Measurements from ENCODE around the gene CDC27.
"Not testable (repeated sequence)": the region's sequence is repeated elsewhere in the genome, so short reads cannot be mapped to it uniquely, and the experiment has no call there.

Gene CDC27

DNA sequence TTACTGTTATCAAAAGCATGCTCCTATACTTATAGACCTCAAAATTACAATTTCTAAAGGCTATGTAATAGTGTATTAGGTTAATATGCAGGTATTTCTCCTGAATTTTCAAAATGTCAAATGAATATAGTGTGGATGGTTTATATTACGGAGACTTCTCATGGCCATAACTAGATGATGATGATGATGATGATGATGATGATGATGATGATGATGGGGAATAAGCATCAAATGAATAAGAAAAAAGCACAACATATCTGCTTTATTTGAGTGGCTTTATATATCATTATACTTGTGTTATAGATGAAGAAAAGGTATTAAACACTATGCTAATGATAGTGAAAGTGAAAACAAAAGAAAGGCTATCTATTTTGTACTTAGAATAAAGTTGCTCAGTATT lies 53.9 kb downstream of the CDC27 start:
- no peak for DNase-seq (ENCODE audit: low read depth in 2 of 2)

DNA sequence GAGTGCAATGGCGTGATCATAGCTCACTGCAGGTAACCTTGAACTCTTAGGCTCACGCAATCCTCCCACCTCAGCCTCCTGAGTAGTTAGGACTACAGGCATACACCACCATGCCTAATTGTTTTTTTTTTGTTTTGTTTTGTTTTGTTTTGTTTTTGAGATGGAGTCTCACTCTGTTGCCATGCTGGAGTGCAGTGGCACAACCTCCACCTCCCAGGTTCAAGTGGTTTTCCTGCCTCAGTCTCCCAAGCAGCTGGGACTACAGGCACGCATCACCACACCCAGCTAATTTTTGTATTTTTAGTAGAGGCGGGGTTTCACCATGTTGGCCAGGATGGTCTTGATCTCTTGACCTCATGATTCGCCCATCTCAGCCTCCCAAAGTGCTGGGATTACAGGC lies 54.7 kb downstream of the CDC27 start:
- not testable (repeated sequence) for DNase-seq (ENCODE audit: low read depth in 2 of 2)

- DNase-seq (ENCODE audit: low read depth in 2 of 2): no peak
These were observed 57.3 kb downstream of the CDC27 start for GRCh38 chr17:47131761-47132160.

DNA sequence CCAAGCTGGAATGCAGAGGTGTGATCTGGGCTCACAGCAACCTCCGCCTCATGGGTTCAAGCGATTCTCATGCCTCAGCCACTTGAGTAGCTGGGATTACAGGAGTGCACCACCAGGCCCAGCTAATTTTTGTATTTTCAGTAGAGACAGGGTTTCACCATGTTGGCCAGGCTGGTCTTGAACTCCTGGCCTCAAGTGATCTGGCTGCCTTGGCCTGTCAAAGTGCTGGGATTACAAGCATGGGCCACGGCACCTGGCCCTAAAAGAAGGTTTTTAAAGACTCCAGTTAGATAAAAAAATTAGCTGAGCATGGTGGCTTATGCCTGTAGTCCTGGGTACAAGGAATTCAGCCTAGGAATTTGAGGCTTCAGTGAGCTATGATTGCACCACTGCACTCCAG lies 62.3 kb downstream of the CDC27 start:
- not testable (repeated sequence) for DNase-seq (ENCODE audit: low read depth in 2 of 2)

DNA sequence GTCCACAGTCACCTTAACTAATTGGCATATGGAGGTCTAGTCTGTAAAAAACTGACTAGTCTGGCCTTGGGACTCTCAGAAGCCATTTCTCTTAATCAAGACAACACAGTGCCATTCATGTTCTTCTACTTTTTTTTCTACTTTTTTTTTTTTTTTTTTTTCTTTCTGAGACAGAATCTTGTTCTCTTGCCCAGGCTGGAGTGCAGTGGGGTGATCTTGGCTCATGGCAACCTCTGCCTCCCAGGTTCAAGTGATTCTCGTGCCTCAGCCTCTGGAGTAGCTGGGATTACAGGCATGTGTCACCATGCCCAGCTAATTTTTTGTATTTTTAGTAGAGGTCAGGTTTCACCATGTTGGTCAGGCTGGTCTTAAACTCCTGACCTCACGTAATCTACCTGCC lies 65.8 kb downstream of the CDC27 start:
- not testable (repeated sequence) for DNase-seq (ENCODE audit: low read depth in 2 of 2)

- no peak for DNase-seq (ENCODE audit: low read depth in 2 of 2)
These were observed 68.5 kb downstream of the CDC27 start for GRCh38 chr17:47120521-47121095.

DNA sequence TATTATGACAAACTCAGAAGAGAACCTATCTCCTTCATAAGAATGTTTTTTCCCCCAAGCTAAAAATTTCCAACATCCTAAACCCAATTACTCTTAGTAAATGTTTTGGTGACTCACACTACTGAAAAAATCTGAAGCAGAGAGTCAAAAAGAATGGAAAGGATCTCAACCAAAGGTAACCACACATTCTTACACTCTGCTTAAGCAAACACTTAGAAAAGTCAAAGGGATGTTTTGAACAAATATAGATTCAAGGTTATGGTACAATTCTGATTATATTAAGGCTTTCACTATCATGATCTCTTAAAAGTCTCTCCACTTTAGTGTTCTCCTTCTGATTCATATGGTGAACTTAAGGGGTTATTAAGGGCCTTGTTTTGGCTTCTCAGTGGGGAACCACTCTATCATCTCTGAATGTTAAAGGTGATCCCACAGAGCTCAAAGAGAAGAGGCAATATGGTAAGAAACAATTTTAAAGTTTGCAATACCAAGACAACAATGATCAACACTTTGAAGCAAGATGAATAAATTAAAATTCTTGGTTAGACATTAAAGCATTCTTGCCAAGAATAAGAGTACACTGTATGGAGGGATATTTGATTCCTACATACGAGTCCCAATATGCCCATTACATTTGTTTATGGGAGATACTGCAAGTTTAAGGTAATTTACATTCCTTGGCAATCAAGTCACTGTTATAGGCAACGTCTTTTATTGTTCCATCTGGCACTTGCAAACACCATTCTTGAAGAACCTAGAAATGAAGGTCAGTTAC lies 69.2 kb downstream of the CDC27 start:
- no peak for DNase-seq (ENCODE audit: low read depth in 2 of 2)

DNA sequence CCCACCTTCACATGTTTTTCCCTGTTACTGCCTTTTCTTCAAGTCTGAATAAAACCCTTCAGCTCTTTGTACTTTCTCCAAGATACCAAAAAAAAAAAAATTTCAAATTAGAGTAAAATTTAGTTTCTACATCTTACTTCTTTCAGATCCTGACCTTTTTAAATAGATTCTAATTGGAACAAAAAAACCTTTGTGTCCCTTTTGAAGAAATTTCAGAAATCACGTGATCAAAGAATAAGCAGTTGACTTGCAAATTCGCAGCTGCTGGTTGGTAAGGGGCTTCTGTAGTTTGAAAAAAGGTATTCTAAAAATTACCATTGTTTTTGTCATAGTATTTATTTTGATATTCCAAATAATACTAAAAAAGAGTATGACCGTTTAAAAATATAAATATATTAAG lies 71.7 kb downstream of the CDC27 start:
- DNase-seq (ENCODE audit: low read depth in 2 of 2): no peak

DNA sequence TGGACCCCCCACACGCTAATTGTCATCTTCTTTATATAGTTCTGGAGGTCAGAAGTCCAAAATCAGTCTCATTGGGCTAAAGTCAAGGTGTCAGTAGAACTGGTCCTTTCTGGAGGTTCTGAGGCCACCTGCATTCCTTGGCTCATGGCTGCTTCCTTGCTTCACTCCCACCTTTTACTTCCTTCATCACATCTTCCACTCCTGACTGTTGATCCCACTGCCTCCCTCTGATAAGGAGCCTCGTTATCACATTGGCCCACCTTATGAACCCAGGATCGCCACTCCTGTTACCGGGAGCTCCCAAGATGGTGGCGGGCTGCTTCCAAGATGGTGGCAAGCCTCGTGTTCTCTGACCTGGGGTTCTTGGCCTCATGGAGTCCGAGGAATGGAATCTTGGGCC lies 83.0 kb downstream of the CDC27 start:
- no peak for DNase-seq (ENCODE audit: low read depth in 2 of 2)

GRCh38 chr17:47105246-47105645 lies 83.8 kb downstream of the CDC27 start:
- DNase-seq (ENCODE audit: low read depth in 2 of 2): not testable (repeated sequence)

DNA sequence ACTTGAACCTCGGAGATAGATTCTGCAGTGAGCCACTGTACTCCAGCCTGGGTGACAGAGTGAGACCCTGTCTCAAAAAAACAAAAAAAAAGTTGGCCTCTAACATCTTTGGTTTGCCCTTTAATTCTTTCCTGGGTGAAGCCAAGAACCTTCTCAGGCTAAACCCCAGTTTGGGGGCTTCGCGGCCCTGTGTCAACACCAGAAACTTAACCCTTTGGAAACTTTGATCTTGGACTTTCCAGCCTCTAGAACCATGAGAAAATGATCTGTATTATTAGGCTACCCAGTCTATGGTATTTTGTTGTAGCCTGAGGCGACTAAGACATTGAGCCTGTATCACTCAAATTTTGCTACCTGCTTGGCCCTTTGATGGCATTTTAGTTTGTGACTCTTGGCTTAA lies 86.2 kb downstream of the CDC27 start:
- no peak for DNase-seq (ENCODE audit: low read depth in 2 of 2)

- peak; percentile 77 to 78 for DNase-seq (ENCODE audit: low read depth in 2 of 2)
These were observed 88.9 kb downstream of the CDC27 start for GRCh38 chr17:47099987-47100711.

- DNase-seq (ENCODE audit: low read depth in 2 of 2): no peak
These were observed 89.6 kb downstream of the CDC27 start for GRCh38 chr17:47099451-47099986.

GRCh38 chr17:47096343-47096742 lies 92.8 kb downstream of the CDC27 start:
- no peak for DNase-seq (ENCODE audit: low read depth in 2 of 2)

DNA sequence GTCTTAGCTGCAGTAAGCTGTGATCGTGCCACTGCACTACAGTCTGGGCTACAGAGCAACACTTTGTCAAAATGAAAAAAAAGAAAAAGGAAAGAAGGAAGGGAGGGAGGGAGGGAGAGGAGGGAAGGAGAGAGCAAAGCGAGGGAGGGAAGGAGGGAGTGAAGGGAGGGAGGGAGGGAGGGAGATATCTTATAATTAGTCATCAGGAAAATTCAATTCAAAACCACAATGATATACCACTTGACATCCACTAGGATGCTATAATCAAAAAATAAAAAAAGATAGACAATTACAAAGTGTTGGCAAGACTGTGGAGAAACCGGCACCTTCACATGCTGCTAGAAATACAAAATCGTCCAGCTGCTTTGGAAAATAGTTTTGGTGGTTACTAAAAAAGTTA lies 93.8 kb downstream of the CDC27 start:
- DNase-seq (ENCODE audit: low read depth in 2 of 2): no peak

- no peak for DNase-seq (ENCODE audit: low read depth in 2 of 2)
These were observed 102.0 kb downstream of the CDC27 start for GRCh38 chr17:47087093-47087492.

GRCh38 chr17:47085736-47086135 lies 103.4 kb downstream of the CDC27 start:
- no peak for DNase-seq (ENCODE audit: low read depth in 2 of 2)

- DNase-seq (ENCODE audit: low read depth in 2 of 2): no peak
These were observed 110.3 kb downstream of the CDC27 start for GRCh38 chr17:47078801-47079200.

DNA sequence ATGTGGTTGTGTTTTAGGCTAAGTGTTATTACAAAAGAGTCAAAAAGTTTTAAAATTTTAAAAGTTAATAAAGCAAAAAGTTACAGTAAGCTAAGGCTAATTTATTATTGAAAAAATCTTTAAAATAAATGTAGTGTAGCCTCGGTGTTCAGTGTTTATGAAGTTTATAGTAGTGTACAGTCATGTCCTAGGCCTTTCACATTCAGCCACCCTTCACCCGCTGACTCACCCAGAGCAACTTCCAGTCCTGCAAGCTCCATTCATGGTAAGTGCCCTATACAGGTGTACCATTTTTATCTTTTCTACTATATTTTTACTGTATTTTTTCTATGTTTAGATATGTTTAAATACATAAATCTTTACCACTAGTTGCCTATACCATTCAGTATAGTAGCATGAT lies 111.5 kb downstream of the CDC27 start:
- no peak for DNase-seq (ENCODE audit: low read depth in 2 of 2)

DNA sequence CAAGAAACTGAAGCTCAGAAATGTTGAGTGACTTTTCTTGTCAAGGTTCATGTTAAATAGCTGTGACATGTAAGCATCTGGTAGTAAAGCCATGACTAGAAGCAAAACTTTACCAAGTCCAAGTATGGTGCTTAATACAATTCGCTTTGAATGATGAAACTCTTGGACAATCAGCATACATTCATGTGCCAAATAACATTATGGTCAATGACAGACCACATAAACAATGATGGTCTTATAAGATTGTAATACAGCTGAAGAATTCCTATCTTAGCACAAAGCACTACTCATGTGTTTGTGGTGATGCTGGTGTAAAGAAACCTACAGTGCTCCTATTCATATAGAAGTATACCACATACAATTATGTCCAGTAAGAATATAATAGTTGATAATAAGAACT lies 112.9 kb downstream of the CDC27 start:
- DNase-seq (ENCODE audit: low read depth in 2 of 2): no peak

- DNase-seq (ENCODE audit: low read depth in 2 of 2): not testable (repeated sequence)
These were observed 114.7 kb downstream of the CDC27 start for GRCh38 chr17:47074361-47074760.

DNA sequence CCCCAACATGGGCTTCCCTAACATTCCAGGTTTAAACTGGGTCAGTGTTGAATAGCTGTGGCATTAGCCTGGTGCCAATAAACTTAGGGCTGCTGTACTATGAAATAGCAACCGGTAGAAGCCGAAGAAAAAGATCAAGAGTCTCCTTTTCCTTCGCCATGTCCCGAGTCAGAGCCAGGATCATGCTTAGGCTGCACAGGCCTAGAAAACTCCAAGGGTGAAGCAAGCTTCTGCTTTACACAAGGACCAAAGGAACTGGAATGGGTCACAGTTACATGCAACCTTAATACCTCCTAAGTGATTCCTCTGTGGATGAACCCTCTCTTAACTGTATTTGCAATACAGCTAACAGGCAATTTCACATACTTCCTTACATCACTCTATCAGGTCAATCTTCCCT lies 115.5 kb downstream of the CDC27 start:
- DNase-seq (ENCODE audit: low read depth in 2 of 2): not testable (repeated sequence)

DNA sequence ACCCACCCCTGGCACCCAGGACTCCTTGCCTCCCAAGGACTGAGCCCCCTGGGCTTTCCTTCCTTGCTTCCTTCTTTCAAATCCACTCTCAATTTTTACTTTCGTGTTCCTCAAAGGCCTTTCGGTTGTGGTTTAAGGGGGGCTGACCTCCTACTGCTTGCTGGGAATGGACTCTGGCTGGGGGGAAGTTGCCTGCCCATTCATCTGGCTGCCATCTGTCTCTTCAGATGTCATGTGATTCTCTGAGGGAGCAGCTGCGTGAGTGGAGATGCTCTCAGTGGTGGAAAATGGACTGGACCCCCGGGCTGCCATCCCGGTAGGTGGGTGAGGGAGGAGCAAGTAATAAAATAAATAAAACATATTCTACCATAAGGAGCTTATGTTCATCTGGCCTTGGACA lies 116.2 kb downstream of the CDC27 start:
- no peak for DNase-seq (ENCODE audit: low read depth in 2 of 2)

Data from stimulated activated CD8-positive, alpha-beta memory T cell treated with anti-CD3 and anti-CD28 coated beads, Interleukin-15, amount 100 ng/mL, for 4 hours (primary cell).